ENCODE measurements around the gene NAXD. TPM values are rescaled to one million over a fixed set of nuclear protein-coding genes. Genes with fewer than 3 reads are reported as not detected.

Gene NAXD
- total RNA-seq (2014; rRNA removed; shearing (Covaris generic)), result 22.8 and 22.9 TPM in 2 replicates
- polyA plus RNA-seq (2015; cell fraction: cytosol; rRNA removed), result 25.9 and 28.2 TPM in 2 replicates
- 47.5 and 50.4 TPM in 2 replicates for polyA plus RNA-seq (2015; cell fraction: nucleus; rRNA removed)

- peak; percentile 94 for DNase-seq (ENCODE audit: low read depth)
These were observed at the start of gene NAXD for GRCh38 chr13:110615322-110616102. NAXD (plus strand) TSS chr13:110615545; CDS start chr13:110615602, 57 bp downstream.

DNA sequence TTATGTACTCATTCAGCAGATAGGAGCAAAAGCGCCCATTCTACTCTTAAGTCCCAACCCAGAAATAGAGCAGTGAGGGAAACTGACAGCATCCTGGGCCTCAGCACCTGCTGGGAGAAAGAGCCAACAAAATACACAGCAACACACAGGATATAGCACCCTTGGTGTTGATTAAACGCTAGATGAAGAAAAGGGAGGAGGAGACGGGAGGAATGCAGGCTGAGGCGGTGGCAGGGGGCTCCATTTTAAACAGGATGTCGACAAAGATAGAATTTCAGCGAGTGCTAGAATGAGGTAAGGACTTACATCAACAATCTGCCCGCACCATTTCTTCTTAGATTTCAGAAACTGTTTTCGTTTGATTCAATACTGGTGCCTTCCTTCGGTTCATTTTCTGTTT is 49.2 kb upstream of the NAXD start:
- no peak for DNase-seq (ENCODE audit: low read depth)

- no peak for DNase-seq (ENCODE audit: low read depth)
These were observed 46.7 kb upstream of the NAXD start for GRCh38 chr13:110568612-110569011.

- peak; percentile 20 for DNase-seq (ENCODE audit: low read depth)
These were observed 45.4 kb upstream of the NAXD start for GRCh38 chr13:110569962-110570361.

DNA sequence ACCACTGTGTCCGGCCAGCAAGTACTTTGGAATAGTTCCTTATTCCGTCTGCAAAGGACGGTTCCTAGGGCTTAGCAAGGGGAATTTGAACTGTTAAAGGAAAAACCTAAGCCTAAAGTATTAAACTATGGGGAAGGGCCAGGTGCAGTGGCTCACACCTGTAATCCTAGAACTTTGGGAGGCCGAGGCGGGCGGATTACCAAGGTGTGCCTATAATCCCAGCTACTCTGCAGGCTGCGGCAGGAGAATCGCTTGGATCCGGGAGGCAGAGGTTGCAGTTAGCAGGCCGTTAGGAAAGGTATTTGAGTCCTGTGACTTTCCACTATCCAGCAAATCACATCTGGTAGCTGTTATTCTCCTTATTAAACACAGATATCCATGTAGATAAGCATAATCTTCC is 44.5 kb upstream of the NAXD start:
- no peak for DNase-seq (ENCODE audit: low read depth)

DNA sequence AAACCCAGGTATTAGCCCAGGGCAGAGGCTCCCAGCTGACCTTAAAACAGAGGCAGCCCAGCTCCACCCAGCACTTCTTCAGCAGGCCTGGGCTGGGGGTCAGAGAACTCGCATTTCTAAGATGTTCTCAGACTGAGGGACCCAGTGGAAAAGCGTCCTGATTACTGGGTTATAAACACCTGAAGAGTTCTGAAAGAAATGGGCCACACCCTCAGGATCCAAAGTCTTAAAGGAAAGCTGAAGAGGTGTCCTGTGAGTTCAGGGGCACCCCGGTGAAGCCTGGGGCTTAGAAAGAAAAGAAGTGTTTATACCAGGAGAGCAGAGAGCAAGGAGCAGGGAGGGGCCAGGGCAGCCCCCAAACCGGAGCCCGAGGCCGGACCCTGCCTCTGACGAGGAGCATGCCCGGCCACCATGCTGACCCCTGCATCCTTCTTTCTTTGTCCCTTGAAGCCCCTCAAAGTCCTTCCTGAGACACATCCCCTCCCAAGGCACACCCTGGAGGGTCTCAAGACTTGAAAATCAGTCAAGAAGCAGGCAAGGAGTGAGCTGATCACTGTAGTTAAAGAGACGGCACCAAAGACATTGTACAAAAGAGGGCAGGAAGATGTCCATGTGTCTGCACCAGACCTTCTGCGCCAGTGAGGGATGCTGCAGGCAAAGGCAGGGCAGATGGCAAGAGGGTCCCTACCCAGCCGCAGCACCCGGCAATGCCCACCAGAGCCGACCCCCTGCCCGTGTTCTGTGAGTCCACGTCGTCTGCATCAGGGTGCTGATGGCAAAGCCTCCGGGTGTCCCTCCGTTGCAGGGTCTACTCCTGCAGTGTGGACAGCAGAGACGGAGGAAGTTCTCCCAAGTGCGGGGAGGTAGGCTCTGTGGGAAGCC is 43.2 kb upstream of the NAXD start:
- DNase-seq (ENCODE audit: low read depth), result no peak

GRCh38 chr13:110572778-110573118 is 42.6 kb upstream of the NAXD start:
- DNase-seq (ENCODE audit: low read depth), result no peak

DNA sequence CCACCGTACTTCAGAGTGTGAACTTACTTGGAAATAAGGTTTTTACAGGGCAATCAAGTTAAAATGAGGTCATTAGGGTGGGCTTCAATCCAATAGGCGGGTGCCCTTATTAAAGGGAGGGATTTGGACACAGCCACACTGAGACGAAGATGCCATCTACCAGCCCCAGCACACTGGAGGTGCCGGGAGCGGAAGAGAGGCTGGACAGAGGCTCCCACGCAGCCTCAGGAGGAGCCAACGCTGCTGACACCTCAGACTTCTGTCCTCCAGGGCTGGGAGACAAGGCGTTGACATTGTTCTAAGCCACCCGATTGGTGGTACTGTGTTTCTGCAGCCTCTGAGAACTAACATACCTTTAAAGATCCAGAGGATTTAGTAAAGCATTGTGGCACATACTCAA is 41.2 kb upstream of the NAXD start:
- no peak for DNase-seq (ENCODE audit: low read depth)

- peak; percentile 20 for DNase-seq (ENCODE audit: low read depth)
These were observed 39.8 kb upstream of the NAXD start for GRCh38 chr13:110575322-110576069.

DNA sequence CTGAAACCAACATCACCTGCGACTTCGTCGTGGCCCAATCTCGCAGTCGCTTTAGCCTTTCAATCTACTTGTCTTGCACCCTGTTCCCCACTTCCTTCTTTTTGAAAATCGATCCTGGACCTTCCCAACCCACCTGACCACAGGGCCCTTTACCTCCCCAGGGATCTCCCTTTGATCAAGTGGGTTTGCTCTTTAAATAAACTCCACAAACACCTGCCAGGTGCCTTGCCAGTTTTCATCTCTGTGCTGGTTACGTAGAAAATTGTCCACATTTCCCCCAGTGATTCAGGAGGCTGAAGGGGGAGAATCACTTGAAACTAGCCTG is 39.3 kb upstream of the NAXD start:
- DNase-seq (ENCODE audit: low read depth), result no peak

DNA sequence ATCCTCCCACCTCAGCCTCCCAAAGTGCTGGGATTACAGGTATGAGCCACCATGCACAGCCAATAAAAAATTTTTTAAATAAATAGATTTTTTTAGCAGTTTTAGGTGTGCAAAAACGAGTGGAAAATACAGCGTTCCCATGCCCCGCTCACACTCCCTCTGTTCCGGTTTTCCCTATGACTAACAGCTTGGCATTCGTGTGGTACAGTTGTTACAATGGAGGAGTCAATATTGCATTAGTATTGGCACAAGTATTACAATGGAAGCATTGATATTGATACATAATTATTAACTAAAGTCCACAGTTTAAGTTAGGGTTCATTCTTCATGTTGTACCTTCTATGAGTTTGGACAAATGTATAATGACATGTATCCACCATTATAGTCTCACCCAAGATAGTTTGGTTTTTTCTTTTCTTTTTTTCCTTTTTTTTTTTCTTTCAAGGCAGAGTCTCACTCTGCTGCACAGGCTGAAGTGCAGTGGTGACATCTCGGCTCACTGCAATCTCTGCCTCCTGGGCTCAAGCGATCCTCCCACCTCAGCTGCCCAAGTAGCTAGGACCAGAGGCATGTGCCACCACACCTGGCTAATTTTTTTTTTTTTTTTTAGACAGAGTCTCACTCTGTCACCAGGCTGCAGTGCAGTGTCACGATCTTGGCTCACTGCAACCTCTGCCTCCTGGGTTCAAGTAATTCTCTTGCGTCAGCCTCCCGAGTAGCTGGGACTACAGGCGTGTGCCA is 38.4 kb upstream of the NAXD start:
- peak; percentile 11 for DNase-seq (ENCODE audit: low read depth)

- DNase-seq (ENCODE audit: low read depth), result no peak
These were observed 37.0 kb upstream of the NAXD start for GRCh38 chr13:110578363-110578762.

DNA sequence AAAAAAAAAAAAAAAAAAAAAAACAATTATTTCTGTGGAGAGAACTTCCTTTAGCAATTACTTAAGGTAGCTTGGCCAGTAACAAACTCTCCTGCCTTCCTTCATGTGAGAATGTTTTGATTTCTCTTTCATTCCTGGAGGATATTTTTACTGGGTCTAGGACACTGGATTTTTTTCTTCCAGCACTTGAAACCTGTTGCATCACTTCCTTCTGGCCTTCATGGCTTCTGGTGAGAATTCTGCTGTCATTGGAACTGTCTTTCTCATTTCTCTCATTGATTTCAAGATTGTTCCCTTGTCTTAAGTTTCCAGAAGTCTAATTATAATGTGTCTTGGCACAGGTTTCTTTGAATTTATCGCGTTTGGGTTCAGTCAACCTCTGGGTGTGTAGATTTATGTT is 34.5 kb upstream of the NAXD start:
- no peak for DNase-seq (ENCODE audit: low read depth)

GRCh38 chr13:110581506-110582185 is 33.7 kb upstream of the NAXD start:
- DNase-seq (ENCODE audit: low read depth), result no peak

DNA sequence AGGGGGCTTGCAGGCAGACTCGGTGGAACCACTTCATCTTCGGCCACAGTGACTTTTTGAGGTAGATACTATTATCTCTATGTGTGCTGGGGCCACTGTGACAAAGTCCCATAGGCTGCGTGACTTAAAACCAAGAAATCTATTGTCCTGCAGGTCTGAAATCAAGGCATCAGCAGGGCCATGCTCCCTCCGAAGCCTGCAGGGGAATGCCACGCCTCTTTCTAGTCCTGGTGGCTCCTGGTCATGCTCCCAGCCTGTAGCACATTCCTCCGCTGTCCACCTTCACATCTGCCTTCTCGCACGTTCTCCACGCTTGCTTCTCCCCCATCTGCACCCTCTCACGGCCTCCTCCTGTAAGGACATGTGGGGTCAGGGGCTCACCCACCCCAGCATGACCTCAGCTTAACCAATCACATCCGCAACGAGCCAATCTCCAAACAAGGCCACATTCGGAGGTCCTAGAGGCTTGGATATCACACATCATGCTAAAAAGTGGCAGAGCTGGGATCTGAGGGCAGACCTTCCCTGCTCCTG is 32.9 kb upstream of the NAXD start:
- DNase-seq (ENCODE audit: low read depth), result no peak

- DNase-seq (ENCODE audit: low read depth), result no peak
These were observed 32.0 kb upstream of the NAXD start for GRCh38 chr13:110583178-110583865.

GRCh38 chr13:110589793-110590390 is 25.5 kb upstream of the NAXD start:
- no peak for DNase-seq (ENCODE audit: low read depth)

- no peak for DNase-seq (ENCODE audit: low read depth)
These were observed 24.8 kb upstream of the NAXD start for GRCh38 chr13:110590577-110590976.

GRCh38 chr13:110592665-110593064 is 22.7 kb upstream of the NAXD start:
- peak; percentile 54 for DNase-seq (ENCODE audit: low read depth)
